ENCODE measurements around the gene SPEN. TPM values are rescaled to one million over a fixed set of nuclear protein-coding genes. Genes with fewer than 3 reads are reported as not detected.

SPEN gene
- total and polyA plus RNA-seq, 2 of the 13 experiments (the other 11 are each of a cell fraction or from before 2014, with no cell fraction given): 4.8 to 14.0 TPM

DNA sequence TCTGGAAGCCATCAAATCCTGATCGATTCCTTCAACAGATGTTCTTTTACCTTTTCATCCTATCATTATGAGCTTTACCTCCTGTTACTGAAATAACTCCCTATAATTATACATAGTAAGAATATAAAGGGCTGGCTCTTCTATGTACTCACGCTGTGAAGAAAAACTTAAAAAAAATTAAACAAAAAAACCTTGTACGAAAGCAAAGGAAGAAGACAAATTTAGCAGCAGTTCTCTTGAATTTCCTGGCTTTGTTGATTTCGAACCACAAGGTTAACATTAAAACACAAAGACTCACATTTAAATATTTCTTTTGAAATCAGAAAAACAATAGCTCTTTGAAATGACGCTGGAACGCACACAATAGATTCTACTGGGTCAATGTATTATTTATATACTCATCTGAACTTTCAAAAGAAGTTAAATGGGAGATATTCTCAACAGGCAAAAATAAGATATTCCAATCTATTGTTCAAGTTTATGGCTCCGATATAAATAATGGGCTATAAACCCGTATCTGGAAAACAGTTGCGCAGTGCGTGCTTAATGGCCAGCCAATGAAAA lies 13.6 kb upstream of the SPEN start:
- H3K27ac ChIP-seq (ENCODE audit: extremely low read length, insufficient read depth, low read length): peak overlapping the region; percentile 100
- FAIRE-seq: peak; percentile 82
- peak overlapping the region; percentile 77 to 83 (median 78) for H3K4me3 ChIP-seq (replicated peaks in 1 of 3; ENCODE audit: insufficient read depth in 1 of 3, low read depth in 2 of 3, low read length in 3 of 3)
- no peaks in the 10 kb centered on the region for H3K36me3 ChIP-seq (replicated peaks in 1 of 2; ENCODE audit: control insufficient read depth in 1 of 2, insufficient read depth in 2 of 2, low read length in 2 of 2)
- TF ChIP-seq NFYC (CRISPR knock-in tag; IDR thresholded peaks at IDR 0.05): 0 out of 2 replicates have a peak, but pooled peaks have one; percentile 76
- no peak for TF ChIP-seq HMG20B (CRISPR knock-in tag; conservative IDR thresholded peaks at IDR 0.05)
- peak; percentile 25; the same call in 1 of the 2 replicates for TF ChIP-seq KDM5A (IDR thresholded peaks at IDR 0.05; ENCODE audit: borderline replicate concordance, low read length)
- TF ChIP-seq, protein P1, sequence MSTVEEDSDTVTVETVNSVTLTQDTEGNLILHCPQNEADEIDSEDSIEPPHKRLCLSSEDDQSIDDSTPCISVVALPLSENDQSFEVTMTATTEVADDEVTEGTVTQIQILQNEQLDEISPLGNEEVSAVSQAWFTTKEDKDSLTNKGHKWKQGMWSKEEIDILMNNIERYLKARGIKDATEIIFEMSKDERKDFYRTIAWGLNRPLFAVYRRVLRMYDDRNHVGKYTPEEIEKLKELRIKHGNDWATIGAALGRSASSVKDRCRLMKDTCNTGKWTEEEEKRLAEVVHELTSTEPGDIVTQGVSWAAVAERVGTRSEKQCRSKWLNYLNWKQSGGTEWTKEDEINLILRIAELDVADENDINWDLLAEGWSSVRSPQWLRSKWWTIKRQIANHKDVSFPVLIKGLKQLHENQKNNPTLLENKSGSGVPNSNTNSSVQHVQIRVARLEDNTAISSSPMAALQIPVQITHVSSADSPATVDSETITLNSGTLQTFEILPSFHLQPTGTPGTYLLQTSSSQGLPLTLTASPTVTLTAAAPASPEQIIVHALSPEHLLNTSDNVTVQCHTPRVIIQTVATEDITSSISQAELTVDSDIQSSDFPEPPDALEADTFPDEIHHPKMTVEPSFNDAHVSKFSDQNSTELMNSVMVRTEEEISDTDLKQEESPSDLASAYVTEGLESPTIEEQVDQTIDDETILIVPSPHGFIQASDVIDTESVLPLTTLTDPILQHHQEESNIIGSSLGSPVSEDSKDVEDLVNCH (CRISPR knock-in tag; IDR thresholded peaks at IDR 0.05): no peak
- TF ChIP-seq, protein P2, sequence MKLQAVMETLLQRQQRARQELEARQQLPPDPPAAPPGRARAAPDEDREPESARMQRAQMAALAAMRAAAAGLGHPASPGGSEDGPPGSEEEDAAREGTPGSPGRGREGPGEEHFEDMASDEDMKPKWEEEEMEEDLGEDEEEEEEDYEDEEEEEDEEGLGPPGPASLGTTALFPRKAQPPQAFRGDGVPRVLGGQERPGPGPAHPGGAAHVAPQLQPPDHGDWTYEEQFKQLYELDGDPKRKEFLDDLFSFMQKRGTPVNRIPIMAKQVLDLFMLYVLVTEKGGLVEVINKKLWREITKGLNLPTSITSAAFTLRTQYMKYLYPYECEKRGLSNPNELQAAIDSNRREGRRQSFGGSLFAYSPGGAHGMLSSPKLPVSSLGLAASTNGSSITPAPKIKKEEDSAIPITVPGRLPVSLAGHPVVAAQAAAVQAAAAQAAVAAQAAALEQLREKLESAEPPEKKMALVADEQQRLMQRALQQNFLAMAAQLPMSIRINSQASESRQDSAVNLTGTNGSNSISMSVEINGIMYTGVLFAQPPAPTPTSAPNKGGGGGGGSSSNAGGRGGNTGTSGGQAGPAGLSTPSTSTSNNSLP (IDR thresholded peaks at IDR 0.05; ENCODE audit: low read depth, low read length): peak; percentile 73
- peak; percentile 36; the same call in 1 of the 2 replicates for TF ChIP-seq CEBPG (CRISPR knock-in tag; IDR thresholded peaks at IDR 0.05)
- TF ChIP-seq CREB1 (IDR thresholded peaks at IDR 0.05): 0 out of 2 replicates have a peak, but pooled peaks have one; percentile 30
- TF ChIP-seq CREB1 (CRISPR knock-in tag; IDR thresholded peaks at IDR 0.05): peak; percentile 74; the same call in 1 of the 2 replicates
- 0 out of 2 replicates have a peak, but pooled peaks have one; percentile 47 for TF ChIP-seq SOX5 (CRISPR knock-in tag; IDR thresholded peaks at IDR 0.05; ENCODE audit: borderline replicate concordance)
- TF ChIP-seq, protein P3, sequence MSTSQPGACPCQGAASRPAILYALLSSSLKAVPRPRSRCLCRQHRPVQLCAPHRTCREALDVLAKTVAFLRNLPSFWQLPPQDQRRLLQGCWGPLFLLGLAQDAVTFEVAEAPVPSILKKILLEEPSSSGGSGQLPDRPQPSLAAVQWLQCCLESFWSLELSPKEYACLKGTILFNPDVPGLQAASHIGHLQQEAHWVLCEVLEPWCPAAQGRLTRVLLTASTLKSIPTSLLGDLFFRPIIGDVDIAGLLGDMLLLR (CRISPR knock-in tag; IDR thresholded peaks at IDR 0.05): no peak
- CTCF ChIA-PET (ENCODE audit: low intra/inter-chr PET ratio, low total read pairs): no interaction called here
- H2AFZ ChIP-seq (ENCODE audit: low read length): no peak overlapping the region
- peak overlapping the region; percentile 98 for H3K9ac ChIP-seq (ENCODE audit: insufficient read depth, low read depth, low read length)
- H3K4me2 ChIP-seq (ENCODE audit: low read depth, low read length): peak overlapping the region; percentile 93
- ATAC-seq: no peak
- TSS peak; percentile 83 for BruUV-seq (replicated peaks)
- DNase-seq (ENCODE audit: low spot score): no peak
- WGBS (ENCODE audit: low lambda C conversion rate): 2% methylated on average over 10 of the region's 10 CpGs
- intact Hi-C loops (cut with micrococcal nuclease; ENCODE audit: unreplicated experiment) (no loop called here), in situ Hi-C loops (cut with HindIII; ENCODE audit: extremely low pct_ligation_motif_present, low pct_unique_long_range_greater_than_20kb) (no loop called here)
- no peaks in the 10 kb centered on the region for H4K20me1 ChIP-seq (ENCODE audit: insufficient read depth, low read length)
- no peaks in the 10 kb centered on the region; a peak in 1 of 5 replicates for H3K27me3 ChIP-seq (ENCODE audit: control insufficient read depth in 1 of 2, insufficient read depth in 2 of 2, low read length in 2 of 2)
- H3K4me1 ChIP-seq (ENCODE audit: insufficient read depth, low read length): peaks cover 62% of the 10 kb centered on the region
- POLR2A ChIA-PET: interaction anchor here (0.6 to 4.5 kb wide), 11 partner anchors 8 to 142 kb away, joined by 3 to 208 read pairs (median 4); partner anchors contain the start of genes SPEN, UQCRHL and ZBTB17
- H3K79me2 ChIP-seq (ENCODE audit: insufficient read depth, low read length): peaks cover 16% of the 10 kb centered on the region
- H3K9me3 ChIP-seq (ENCODE audit: low read length): no peaks in the 10 kb centered on the region
